Testis (tissue), 2 donors: ENCODE measurements around the gene PLCB2.

ENCODE experiments used
- POLR2A ChIP-seq: fragments of 450-650 bp; IDR thresholded peaks from one replicate; pipeline ENCODE4 v1.6.1; 2017; ENCODE audit warnings: antibody characterized with exemption, mild to moderate bottlenecking, moderate library complexity
- TF ChIP-seq, protein P1 (sequence below), 3 experiments: fragments of 450-650 bp in 2 of 3; fragments of 200-600 bp in 1 of 3; sonication (generic) in 1 of 3; IDR thresholded peaks; one replicate each; pipeline ENCODE4 v1.5.1; 2016 to 2019; ENCODE audit warnings: antibody characterized with exemption in 3 of 3, mild to moderate bottlenecking in 2 of 3, moderate library complexity in 1 of 3

- TF ChIP-seq, protein P1, sequence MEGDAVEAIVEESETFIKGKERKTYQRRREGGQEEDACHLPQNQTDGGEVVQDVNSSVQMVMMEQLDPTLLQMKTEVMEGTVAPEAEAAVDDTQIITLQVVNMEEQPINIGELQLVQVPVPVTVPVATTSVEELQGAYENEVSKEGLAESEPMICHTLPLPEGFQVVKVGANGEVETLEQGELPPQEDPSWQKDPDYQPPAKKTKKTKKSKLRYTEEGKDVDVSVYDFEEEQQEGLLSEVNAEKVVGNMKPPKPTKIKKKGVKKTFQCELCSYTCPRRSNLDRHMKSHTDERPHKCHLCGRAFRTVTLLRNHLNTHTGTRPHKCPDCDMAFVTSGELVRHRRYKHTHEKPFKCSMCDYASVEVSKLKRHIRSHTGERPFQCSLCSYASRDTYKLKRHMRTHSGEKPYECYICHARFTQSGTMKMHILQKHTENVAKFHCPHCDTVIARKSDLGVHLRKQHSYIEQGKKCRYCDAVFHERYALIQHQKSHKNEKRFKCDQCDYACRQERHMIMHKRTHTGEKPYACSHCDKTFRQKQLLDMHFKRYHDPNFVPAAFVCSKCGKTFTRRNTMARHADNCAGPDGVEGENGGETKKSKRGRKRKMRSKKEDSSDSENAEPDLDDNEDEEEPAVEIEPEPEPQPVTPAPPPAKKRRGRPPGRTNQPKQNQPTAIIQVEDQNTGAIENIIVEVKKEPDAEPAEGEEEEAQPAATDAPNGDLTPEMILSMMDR (IDR thresholded peaks at IDR 0.05), result no peak
- no peak for TF ChIP-seq POLR2A
Measured at GRCh38 chr15:40331637-40332036, 23.9 kb upstream of the PLCB2 start.
